ENCODE results near the gene CCDC88C. TPM values are rescaled to one million over a fixed set of nuclear protein-coding genes. Genes with fewer than 3 reads are reported as not detected.

CCDC88C gene
- total and polyA plus RNA-seq, 12 donors = 2.2 to 8.4 (median 4.9) TPM

- H3K27me3 ChIP-seq = peaks cover 0 to 19% (median 0%) of the 10 kb centered on the region in 7 donors
- TF ChIP-seq CTCF (IDR thresholded peaks at IDR 0.05) = no peak
- peaks cover 10 to 97% (median 45%) of the 10 kb centered on the region in 9 donors for H3K4me1 ChIP-seq
- WGBS, 2 donors = 69% methylated on average over 22 of the region's 22 CpGs
- no peaks in the 10 kb centered on the region for H3K9me3 ChIP-seq
- ATAC-seq (peak in 5 of 8 donors; percentile 10 to 59 (median 37)), DNase-seq (peak in 1 of 2 donors; percentile 30)
- peak overlapping the region in 1 of 10 donors; percentile 17 for H3K4me3 ChIP-seq
- H3K27ac ChIP-seq = peak overlapping the region in 8 of 10 donors; percentile 11 to 66 (median 52)
- intact Hi-C loops (cut with DNase I) = loop anchor here in 2 of 10 donors (5.0 to 10.0 kb wide), 2 partner anchors 47 to 50 kb away; partner anchors contain the start of gene CCDC88C (in 2 of the 2)
- no peaks in the 10 kb centered on the region for H3K36me3 ChIP-seq
Observed at GRCh38 chr14:91367173-91368171, 50.1 kb downstream of the CCDC88C start.

GRCh38 chr14:91366749-91367148 lies 50.9 kb downstream of the CCDC88C start:
- intact Hi-C loops (cut with DNase I) = loop anchor here in 2 of 10 donors (5.0 to 10.0 kb wide), 2 partner anchors 48 to 51 kb away; partner anchors contain the start of gene CCDC88C (in 2 of the 2)
- ATAC-seq (no peak), DNase-seq (no peak)
- Histone ChIP-seq H3K4me3 (peak overlapping the region in 1 of 10 donors; percentile 17), H3K4me1 (peaks cover 10 to 98% (median 39%) of the 10 kb centered on the region in 9 donors), H3K27ac (peak overlapping the region in 5 of 10 donors; percentile 22 to 66 (median 64)), H3K9me3 (no peaks in the 10 kb centered on the region), H3K36me3 (no peaks in the 10 kb centered on the region), H3K27me3 (peaks cover 0 to 14% (median 0%) of the 10 kb centered on the region in 7 donors)
- 79% methylated on average over 6 of the region's 6 CpGs for WGBS, 2 donors
- TF ChIP-seq CTCF (IDR thresholded peaks at IDR 0.05) = no peak

GRCh38 chr14:91365552-91365951 lies 52.1 kb downstream of the CCDC88C start:
- no peak for TF ChIP-seq CTCF (IDR thresholded peaks at IDR 0.05)
- Histone ChIP-seq H3K27ac (peak overlapping the region in 1 of 10 donors; percentile 24), H3K4me1 (peaks cover 9 to 98% (median 32%) of the 10 kb centered on the region in 9 donors), H3K4me3 (no peak overlapping the region), H3K36me3 (no peaks in the 10 kb centered on the region), H3K9me3 (no peaks in the 10 kb centered on the region), H3K27me3 (peaks cover 0 to 11% (median 0%) of the 10 kb centered on the region in 7 donors)
- DNase-seq = no peak
- intact Hi-C loops (cut with DNase I) = loop anchor here in 2 of 10 donors (5.0 to 10.0 kb wide), 2 partner anchors 49 to 52 kb away; partner anchors contain the start of gene CCDC88C (in 2 of the 2)
- no peak for ATAC-seq
- WGBS, 2 donors = 75 to 78% methylated on average over 6 of the region's 6 CpGs

Data from heart right ventricle (tissue), 16 donors.